ENCODE measurements around the gene TRMT5. TPM values are rescaled to one million over a fixed set of nuclear protein-coding genes. Genes with fewer than 3 reads are reported as not detected.

TRMT5 gene
- total and polyA plus RNA-seq, 9 of the 15 experiments (the other 6 are each of a cell fraction or from before 2014, with no cell fraction given), result 8.4 to 20.0 (median 15.1) TPM

DNA sequence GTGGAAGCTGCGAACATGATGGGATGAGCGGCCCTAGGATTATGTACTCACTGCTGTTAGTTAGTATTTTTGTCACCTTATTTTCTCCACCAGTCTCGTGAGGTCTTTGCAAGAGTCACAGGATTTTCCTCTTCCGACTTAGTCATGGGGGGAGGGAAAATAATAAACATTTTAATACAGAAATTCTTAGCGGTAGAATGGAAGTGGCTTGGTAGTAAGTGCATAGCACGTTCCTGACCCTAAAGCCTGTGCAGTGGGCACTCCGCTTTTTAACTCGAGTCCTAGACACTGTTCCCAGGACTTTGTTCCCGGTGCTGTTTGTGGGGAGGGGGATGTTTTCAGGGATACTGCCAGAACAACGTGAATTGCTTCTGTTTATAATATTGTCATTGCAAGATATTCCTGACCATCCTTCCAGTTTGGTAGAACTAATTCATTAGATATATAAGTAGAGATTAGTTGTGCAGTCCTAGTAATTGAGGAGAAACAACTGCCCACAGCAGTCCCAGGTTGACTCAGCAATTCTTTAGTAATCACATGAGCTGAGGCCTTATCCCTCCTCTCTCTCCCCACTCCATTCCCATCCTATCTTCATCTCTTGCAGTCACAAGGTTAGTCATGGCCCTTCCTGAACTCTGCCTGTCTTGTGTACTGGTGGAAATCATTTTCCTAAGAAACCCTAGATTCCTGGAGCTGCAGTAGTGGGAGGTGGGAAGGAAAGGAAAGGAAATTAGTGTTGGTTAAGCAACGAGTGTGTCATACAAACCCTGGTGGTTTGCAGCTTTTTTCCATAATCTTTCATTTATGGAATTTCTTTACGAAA is 965 bp upstream of the TRMT5 start (continued):
- TF ChIP-seq, protein P1, sequence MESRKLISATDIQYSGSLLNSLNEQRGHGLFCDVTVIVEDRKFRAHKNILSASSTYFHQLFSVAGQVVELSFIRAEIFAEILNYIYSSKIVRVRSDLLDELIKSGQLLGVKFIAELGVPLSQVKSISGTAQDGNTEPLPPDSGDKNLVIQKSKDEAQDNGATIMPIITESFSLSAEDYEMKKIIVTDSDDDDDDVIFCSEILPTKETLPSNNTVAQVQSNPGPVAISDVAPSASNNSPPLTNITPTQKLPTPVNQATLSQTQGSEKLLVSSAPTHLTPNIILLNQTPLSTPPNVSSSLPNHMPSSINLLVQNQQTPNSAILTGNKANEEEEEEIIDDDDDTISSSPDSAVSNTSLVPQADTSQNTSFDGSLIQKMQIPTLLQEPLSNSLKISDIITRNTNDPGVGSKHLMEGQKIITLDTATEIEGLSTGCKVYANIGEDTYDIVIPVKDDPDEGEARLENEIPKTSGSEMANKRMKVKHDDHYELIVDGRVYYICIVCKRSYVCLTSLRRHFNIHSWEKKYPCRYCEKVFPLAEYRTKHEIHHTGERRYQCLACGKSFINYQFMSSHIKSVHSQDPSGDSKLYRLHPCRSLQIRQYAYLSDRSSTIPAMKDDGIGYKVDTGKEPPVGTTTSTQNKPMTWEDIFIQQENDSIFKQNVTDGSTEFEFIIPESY (CRISPR knock-in tag; IDR thresholded peaks at IDR 0.05), result no peak
- TF ChIP-seq GABPB2 (CRISPR knock-in tag; conservative IDR thresholded peaks at IDR 0.05) (no peak), DPF2 (IDR thresholded peaks at IDR 0.05) (0 out of 2 replicates have a peak, but pooled peaks have one; percentile 67), BHLHE40 (IDR thresholded peaks at IDR 0.05; ENCODE audit: low read length) (peak; percentile 68), SAFB (IDR thresholded peaks at IDR 0.05; ENCODE audit: borderline replicate concordance, low read depth, low read length) (no peak), E2F3 (CRISPR knock-in tag; IDR thresholded peaks at IDR 0.05) (no peak), CTBP1 (IDR thresholded peaks at IDR 0.05; ENCODE audit: borderline replicate concordance) (peak; percentile 61; the same call in 1 of the 2 replicates), PHB2 (IDR thresholded peaks at IDR 0.05; ENCODE audit: low read depth) (no peak), BRF1 (IDR thresholded peaks at IDR 0.05; ENCODE audit: borderline replicate concordance, extremely low read depth, insufficient read length) (no peak), ZNF133 (CRISPR knock-in tag; IDR thresholded peaks at IDR 0.05) (no peak), ETV1 (tag; conservative IDR thresholded peaks at IDR 0.05; ENCODE audit: low read depth) (no peak), MCM2 (IDR thresholded peaks at IDR 0.05; ENCODE audit: low read depth) (no peak), KAT8 (IDR thresholded peaks at IDR 0.05; ENCODE audit: low read depth) (no peak), ATF1 (CRISPR knock-in tag; IDR thresholded peaks at IDR 0.05) (no peak), ATF1 (tag; IDR thresholded peaks at IDR 0.05) (no peak), HDAC8 (tag; IDR thresholded peaks at IDR 0.05) (no peak), HMG20A (CRISPR knock-in tag; conservative IDR thresholded peaks at IDR 0.05) (no peak), ELF4 (CRISPR knock-in tag; IDR thresholded peaks at IDR 0.05) (no peak), HNRNPL (IDR thresholded peaks at IDR 0.05; ENCODE audit: low read depth, low read length) (no peak), SMAD4 (CRISPR knock-in tag; conservative IDR thresholded peaks at IDR 0.05) (no peak)
- TF ChIP-seq, protein P2, sequence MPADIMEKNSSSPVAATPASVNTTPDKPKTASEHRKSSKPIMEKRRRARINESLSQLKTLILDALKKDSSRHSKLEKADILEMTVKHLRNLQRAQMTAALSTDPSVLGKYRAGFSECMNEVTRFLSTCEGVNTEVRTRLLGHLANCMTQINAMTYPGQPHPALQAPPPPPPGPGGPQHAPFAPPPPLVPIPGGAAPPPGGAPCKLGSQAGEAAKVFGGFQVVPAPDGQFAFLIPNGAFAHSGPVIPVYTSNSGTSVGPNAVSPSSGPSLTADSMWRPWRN (IDR thresholded peaks at IDR 0.05; ENCODE audit: low read depth), result no peak
- TF ChIP-seq, protein P3, sequence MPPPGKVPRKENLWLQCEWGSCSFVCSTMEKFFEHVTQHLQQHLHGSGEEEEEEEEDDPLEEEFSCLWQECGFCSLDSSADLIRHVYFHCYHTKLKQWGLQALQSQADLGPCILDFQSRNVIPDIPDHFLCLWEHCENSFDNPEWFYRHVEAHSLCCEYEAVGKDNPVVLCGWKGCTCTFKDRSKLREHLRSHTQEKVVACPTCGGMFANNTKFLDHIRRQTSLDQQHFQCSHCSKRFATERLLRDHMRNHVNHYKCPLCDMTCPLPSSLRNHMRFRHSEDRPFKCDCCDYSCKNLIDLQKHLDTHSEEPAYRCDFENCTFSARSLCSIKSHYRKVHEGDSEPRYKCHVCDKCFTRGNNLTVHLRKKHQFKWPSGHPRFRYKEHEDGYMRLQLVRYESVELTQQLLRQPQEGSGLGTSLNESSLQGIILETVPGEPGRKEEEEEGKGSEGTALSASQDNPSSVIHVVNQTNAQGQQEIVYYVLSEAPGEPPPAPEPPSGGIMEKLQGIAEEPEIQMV (tag; conservative IDR thresholded peaks at IDR 0.05; ENCODE audit: low read depth), result no peak
- TF ChIP-seq, protein P4, sequence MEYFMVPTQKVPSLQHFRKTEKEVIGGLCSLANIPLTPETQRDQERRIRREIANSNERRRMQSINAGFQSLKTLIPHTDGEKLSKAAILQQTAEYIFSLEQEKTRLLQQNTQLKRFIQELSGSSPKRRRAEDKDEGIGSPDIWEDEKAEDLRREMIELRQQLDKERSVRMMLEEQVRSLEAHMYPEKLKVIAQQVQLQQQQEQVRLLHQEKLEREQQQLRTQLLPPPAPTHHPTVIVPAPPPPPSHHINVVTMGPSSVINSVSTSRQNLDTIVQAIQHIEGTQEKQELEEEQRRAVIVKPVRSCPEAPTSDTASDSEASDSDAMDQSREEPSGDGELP (CRISPR knock-in tag; IDR thresholded peaks at IDR 0.05; ENCODE audit: borderline replicate concordance), result no peak
- TF ChIP-seq, protein P5, sequence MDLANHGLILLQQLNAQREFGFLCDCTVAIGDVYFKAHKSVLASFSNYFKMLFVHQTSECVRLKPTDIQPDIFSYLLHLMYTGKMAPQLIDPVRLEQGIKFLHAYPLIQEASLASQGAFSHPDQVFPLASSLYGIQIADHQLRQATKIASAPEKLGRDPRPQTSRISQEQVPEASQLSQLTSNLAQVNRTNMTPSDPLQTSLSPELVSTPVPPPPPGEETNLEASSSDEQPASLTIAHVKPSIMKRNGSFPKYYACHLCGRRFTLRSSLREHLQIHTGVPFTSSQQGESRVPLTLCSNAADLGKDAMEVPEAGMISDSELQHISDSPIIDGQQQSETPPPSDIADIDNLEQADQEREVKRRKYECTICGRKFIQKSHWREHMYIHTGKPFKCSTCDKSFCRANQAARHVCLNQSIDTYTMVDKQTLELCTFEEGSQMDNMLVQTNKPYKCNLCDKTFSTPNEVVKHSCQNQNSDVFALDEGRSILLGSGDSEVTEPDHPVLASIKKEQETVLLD (IDR thresholded peaks at IDR 0.05), result no peak
